Measurements from ENCODE around the gene ZNF536. TPM values are rescaled to one million over a fixed set of nuclear protein-coding genes. Genes with fewer than 3 reads are reported as not detected.
"Not testable (repeated sequence)": the region's sequence is repeated elsewhere in the genome, so short reads cannot be mapped to it uniquely, and the experiment has no call there.

ZNF536 gene
- total RNA-seq, 4 donors from 2014 or later, result 0.51 to 1.0 (median 0.77) TPM

- peak in 1 of 2 donors; percentile 56 for DNase-seq (ENCODE audit: low spot score in 2 of 2)
- intact Hi-C loops (cut with DNase I; ENCODE audit: low total_unique reads), result no loop called here
- TF ChIP-seq CTCF (IDR thresholded peaks at IDR 0.05) (no peak), POLR2A (IDR thresholded peaks at IDR 0.05) (no peak)
- no peak overlapping the region for H3K4me3 ChIP-seq (ENCODE audit: low read depth, poor library complexity, severe bottlenecking)
- 84 to 90% methylated on average over 14 of the region's 14 CpGs for WGBS, 2 donors
Measured at GRCh38 chr19:30344446-30345425, 27.4 kb upstream of the ZNF536 start.

DNA sequence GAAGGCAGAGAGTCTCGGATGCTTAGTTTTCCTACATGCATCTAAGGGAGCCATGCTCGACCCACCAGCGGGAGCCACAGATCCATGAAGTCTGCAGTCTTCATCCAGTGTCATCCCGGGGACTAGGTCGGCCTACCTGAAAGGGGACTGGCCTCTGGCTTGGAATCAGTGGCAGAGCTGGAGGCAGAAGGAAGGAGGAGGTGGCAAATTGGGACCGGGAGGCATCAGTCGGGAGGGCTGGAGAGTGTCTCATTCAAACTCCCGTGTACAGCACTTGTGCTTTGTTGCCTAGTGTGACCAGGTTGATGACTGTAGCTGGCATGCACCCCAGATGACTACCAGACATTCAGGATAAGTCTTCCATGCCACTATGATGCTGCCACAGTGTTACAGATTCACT, 26.5 kb upstream of the ZNF536 start:
- H3K4me3 ChIP-seq (ENCODE audit: low read depth, poor library complexity, severe bottlenecking), result no peak overlapping the region
- TF ChIP-seq CTCF (IDR thresholded peaks at IDR 0.05) (no peak), POLR2A (IDR thresholded peaks at IDR 0.05) (no peak)
- intact Hi-C loops (cut with DNase I; ENCODE audit: low total_unique reads), result no loop called here
- 90 to 94% methylated on average over 8 of the region's 8 CpGs for WGBS, 2 donors
- peak in 1 of 2 donors; percentile 73 for DNase-seq (ENCODE audit: low spot score in 2 of 2)

GRCh38 chr19:30346468-30346867, 25.7 kb upstream of the ZNF536 start:
- WGBS, 2 donors, result 89 to 100% methylated on average over 1 of the region's 1 CpG
- intact Hi-C loops (cut with DNase I; ENCODE audit: low total_unique reads); H3K4me3 ChIP-seq (ENCODE audit: low read depth, poor library complexity, severe bottlenecking): not testable (repeated sequence)
- DNase-seq (ENCODE audit: low spot score in 2 of 2), result peak in 1 of 2 donors; percentile 14

- intact Hi-C loops (cut with DNase I; ENCODE audit: low total_unique reads), result no loop called here
- no peak overlapping the region for H3K4me3 ChIP-seq (ENCODE audit: low read depth, poor library complexity, severe bottlenecking)
- DNase-seq (ENCODE audit: low spot score in 2 of 2), result peak in 1 of 2 donors; percentile 48
- TF ChIP-seq CTCF (IDR thresholded peaks at IDR 0.05) (no peak), POLR2A (IDR thresholded peaks at IDR 0.05) (no peak)
- WGBS, 2 donors, result 46 to 50% methylated on average over 7 of the region's 7 CpGs
Measured at GRCh38 chr19:30349131-30349730, 23.0 kb upstream of the ZNF536 start.

GRCh38 chr19:30350692-30351663, 21.2 kb upstream of the ZNF536 start:
- TF ChIP-seq CTCF (IDR thresholded peaks at IDR 0.05) (no peak), POLR2A (IDR thresholded peaks at IDR 0.05) (no peak)
- DNase-seq (ENCODE audit: low spot score in 2 of 2), result peak in 1 of 2 donors; percentile 29
- 70 to 76% methylated on average over 7 of the region's 7 CpGs for WGBS, 2 donors
- intact Hi-C loops (cut with DNase I; ENCODE audit: low total_unique reads), result no loop called here
- no peak overlapping the region for H3K4me3 ChIP-seq (ENCODE audit: low read depth, poor library complexity, severe bottlenecking)
